ENCODE measurements around the gene SKA2. TPM values are rescaled to one million over a fixed set of nuclear protein-coding genes. Genes with fewer than 3 reads are reported as not detected.

The SKA2 gene
- total RNA-seq, 1 experiment from 2014 or later: 91.9 TPM

- DNase-seq: no peak
- WGBS (ENCODE audit: extremely low coverage, insufficient read length, low lambda C conversion rate): no CpG with 5 or more reads among the region's 2 CpGs
- Histone ChIP-seq H2BK5ac (ENCODE audit: insufficient read length, low read length) (no peak overlapping the region), H3T11ph (ENCODE audit: low read length) (no peak overlapping the region), H2BK120ac (ENCODE audit: low read depth, low read length, poor library complexity, severe bottlenecking) (no peak overlapping the region), H3K79me2 (ENCODE audit: insufficient read depth, low read length) (no peaks in the 10 kb centered on the region), H2BK20ac (ENCODE audit: low read depth, low read length, poor library complexity, severe bottlenecking) (no peak overlapping the region), H2BK12ac (ENCODE audit: insufficient read length, low read depth, low read length) (no peak overlapping the region), H3K9ac (ENCODE audit: extremely low read depth, insufficient read length, low read length) (no peak overlapping the region), H4K91ac (ENCODE audit: insufficient read length, low read depth, low read length) (no peak overlapping the region), H3K14ac (ENCODE audit: insufficient read depth, low read length) (no peak overlapping the region), H2BK15ac (ENCODE audit: low read depth, low read length) (no peak overlapping the region), H3K4ac (ENCODE audit: low read depth, low read length) (no peak overlapping the region), H3K4me1 (ENCODE audit: insufficient read depth, low read length) (no peaks in the 10 kb centered on the region), H3K27ac (ENCODE audit: insufficient read length, low read depth, low read length) (no peak overlapping the region), H3K4me2 (ENCODE audit: insufficient read depth, insufficient read length, low read length) (no peak overlapping the region), H3K27me3 (ENCODE audit: insufficient read depth, low read length) (no peaks in the 10 kb centered on the region), H4K20me1 (ENCODE audit: control insufficient read depth, insufficient read depth, insufficient read length) (no peaks in the 10 kb centered on the region), H2AFZ (ENCODE audit: low read length) (no peak overlapping the region), H3K23me2 (ENCODE audit: insufficient read length, low read depth, low read length, poor library complexity, severe bottlenecking) (no peaks in the 10 kb centered on the region), H3K9me3 (ENCODE audit: control insufficient read depth, low read depth, low read length) (no peaks in the 10 kb centered on the region), H2AK5ac (ENCODE audit: insufficient read length, low read length) (no peak overlapping the region), H3K18ac (ENCODE audit: insufficient read length, low read depth, low read length) (no peak overlapping the region), H3K79me1 (ENCODE audit: insufficient read depth, low read depth, low read length, poor library complexity, severe bottlenecking) (peaks cover 6% of the 10 kb centered on the region), H4K5ac (ENCODE audit: insufficient read length, low read depth, low read length) (no peak overlapping the region), H4K8ac (replicated peaks; ENCODE audit: insufficient read length, low read depth, low read length) (no peak overlapping the region), H3K23ac (ENCODE audit: insufficient read length, low read depth, low read length) (no peak overlapping the region), H3K56ac (ENCODE audit: insufficient read length, low read depth, low read length) (no peak overlapping the region)
- Mint-ChIP-seq H3K4me1 (no peaks in the 10 kb centered on the region), H3K9me3 (no peaks in the 10 kb centered on the region), H3K27me3 (ENCODE audit: low read depth) (no peaks in the 10 kb centered on the region), H3K36me3 (ENCODE audit: insufficient read depth in 1 of 3, low read depth in 3 of 3) (peaks cover 10 to 36% (median 35%) of the 10 kb centered on the region in 3 experiments; a peak in 6 of 7 replicates), H3K4me3 (no peak overlapping the region), H3K27ac (no peak overlapping the region)
- no peak for TF ChIP-seq CTCF (conservative IDR thresholded peaks at IDR 0.05)
Measured at GRCh38 chr17:59129814-59130213, 25.2 kb downstream of the SKA2 start.

All from H9 (cell line).